Kidney epithelial cell (primary cell): ENCODE results near the gene PNO1. TPM values are rescaled to one million over a fixed set of nuclear protein-coding genes. Genes with fewer than 3 reads are reported as not detected.

Experiments used
- DNase-seq: peaks from one replicate; pipeline ENCODE4 v3.0.0-alpha.2; 2010; ENCODE audit warnings: low read depth
- H3K27me3 ChIP-seq: 2 replicates; pipeline ENCODE4 v1.6.0; 2011; ENCODE audit warnings: low read length; ENCODE audit not compliant: control insufficient read depth, insufficient read depth
- H3K36me3 ChIP-seq: 2 replicates; pipeline ENCODE4 v1.5.1; 2011; ENCODE audit warnings: low read length; ENCODE audit not compliant: control insufficient read depth, insufficient read depth
- H3K4me3 ChIP-seq: 2 replicates; pipeline ENCODE4 v1.5.1; 2011; ENCODE audit warnings: low read depth, mild to moderate bottlenecking, control low read depth, low read length
- total RNA-seq: library from RNA; depleted of rRNA; stranded (reverse); fragments of >200 nt; gene quantifications from 2 replicates; pipeline ENCODE4 v1.2.3, GENCODE V29; 2015
- TF ChIP-seq, protein P1 (sequence below): IDR thresholded peaks from 2 replicates; pipeline ENCODE4 v1.5.1; 2011; ENCODE audit warnings: mild to moderate bottlenecking, moderate library complexity, low read length, control low read depth, inconsistent platforms; ENCODE audit not compliant: insufficient read depth, poor library complexity, severe bottlenecking

The PNO1 gene
- total RNA-seq, 1 donor from 2014 or later: 21.2 TPM

DNA sequence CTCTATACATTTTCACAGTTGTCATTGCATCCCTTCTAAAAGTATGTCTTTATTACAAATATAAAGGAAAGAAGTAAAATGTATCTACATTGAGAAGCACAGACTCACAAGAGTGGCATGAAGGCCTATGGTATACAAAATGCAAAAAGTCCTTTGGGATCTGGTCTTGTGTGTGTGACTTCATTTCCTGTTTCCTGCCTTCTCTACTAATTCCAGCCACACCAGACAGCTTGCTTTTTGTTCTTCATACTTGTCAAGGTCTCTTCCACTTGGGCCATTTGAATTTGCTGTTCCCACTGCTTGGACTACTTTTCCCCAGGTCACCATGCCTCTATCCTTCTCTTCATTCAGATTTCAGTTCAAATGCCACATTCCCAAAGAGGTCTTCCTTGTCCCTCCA lies 6.7 kb upstream of the PNO1 start:
- no peak for DNase-seq
- Histone ChIP-seq H3K27me3 (no peaks in the 10 kb centered on the region), H3K36me3 (no peaks in the 10 kb centered on the region), H3K4me3 (no peak overlapping the region)
- TF ChIP-seq, protein P1, sequence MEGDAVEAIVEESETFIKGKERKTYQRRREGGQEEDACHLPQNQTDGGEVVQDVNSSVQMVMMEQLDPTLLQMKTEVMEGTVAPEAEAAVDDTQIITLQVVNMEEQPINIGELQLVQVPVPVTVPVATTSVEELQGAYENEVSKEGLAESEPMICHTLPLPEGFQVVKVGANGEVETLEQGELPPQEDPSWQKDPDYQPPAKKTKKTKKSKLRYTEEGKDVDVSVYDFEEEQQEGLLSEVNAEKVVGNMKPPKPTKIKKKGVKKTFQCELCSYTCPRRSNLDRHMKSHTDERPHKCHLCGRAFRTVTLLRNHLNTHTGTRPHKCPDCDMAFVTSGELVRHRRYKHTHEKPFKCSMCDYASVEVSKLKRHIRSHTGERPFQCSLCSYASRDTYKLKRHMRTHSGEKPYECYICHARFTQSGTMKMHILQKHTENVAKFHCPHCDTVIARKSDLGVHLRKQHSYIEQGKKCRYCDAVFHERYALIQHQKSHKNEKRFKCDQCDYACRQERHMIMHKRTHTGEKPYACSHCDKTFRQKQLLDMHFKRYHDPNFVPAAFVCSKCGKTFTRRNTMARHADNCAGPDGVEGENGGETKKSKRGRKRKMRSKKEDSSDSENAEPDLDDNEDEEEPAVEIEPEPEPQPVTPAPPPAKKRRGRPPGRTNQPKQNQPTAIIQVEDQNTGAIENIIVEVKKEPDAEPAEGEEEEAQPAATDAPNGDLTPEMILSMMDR: no peak

DNA sequence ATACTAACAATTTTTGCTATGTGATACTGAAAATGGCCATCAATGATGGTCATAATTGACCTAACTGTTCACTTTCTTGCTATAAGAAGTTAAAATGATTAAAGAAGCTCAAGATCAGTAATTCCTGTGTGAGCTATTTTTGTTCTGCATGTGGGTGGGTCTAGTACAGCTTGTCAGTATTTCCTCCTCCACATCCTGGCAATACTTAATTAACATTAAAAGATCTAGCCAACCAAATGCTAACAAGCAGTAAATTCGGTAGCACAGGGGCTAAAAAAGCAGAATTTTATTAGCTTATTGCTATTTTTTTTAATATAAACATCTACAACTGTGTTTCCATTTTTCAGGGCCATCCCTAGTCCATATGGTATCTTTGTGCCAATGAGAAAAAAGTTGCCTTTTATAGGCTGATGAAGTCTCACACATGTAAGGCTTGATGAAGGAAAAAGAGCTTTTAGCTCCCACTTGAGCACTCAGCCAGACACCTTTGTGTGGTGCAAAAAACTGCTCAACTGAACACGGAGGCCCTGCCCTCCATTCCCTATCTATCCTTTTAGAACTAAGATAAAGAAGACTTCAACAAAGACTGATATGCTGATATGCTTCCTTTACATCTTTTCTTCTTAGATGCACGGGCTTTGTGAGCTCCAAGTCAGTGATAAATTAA lies 4.9 kb upstream of the PNO1 start:
- TF ChIP-seq, protein P1: no peak
- Histone ChIP-seq H3K27me3 (no peaks in the 10 kb centered on the region), H3K4me3 (no peak overlapping the region), H3K36me3 (no peaks in the 10 kb centered on the region)
- no peak for DNase-seq

DNA sequence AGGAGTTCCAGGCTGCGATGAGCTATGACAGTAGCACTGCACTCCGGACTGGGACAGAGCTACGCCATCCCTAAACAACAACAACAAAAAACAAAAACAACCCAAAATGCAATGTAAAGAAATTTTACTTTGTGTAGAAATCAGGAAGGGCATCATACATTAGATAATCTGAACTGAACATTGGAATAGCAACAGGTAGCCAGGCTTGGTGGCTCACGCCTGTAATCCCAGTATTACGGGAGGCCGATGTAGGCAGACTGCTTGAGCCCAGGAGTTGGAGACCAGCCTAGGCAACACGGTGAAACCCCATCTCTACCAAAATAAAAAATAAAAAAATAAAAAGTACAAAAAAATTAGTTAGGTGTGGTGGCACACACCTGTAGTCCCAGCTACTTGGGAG lies 2.1 kb upstream of the PNO1 start:
- Histone ChIP-seq H3K27me3 (no peaks in the 10 kb centered on the region), H3K4me3 (no peak overlapping the region), H3K36me3 (no peaks in the 10 kb centered on the region)
- TF ChIP-seq, protein P1: no peak
- no peak for DNase-seq

DNA sequence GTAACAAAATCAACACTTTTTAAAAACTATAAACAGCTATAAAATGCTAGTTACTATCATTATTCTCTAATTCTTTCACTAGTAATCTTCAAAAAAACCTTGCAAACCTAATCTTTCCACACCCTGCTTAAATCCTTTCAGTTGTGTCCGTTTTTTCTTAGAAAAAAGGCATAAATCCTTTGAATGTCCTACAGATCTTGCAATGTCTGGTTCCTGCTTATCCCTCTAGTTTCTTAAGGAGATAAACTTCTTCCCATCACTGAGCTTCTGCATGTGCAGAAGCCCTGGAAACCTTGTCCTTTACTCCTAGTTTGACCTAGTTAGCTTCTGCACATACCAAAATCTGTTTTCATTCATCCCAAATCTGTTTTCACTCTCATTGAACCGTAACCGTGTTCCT lies 1.3 kb upstream of the PNO1 start:
- Histone ChIP-seq H3K4me3 (peak overlapping the region; percentile 79), H3K27me3 (no peaks in the 10 kb centered on the region), H3K36me3 (no peaks in the 10 kb centered on the region)
- no peak for DNase-seq
- TF ChIP-seq, protein P1: no peak

DNA sequence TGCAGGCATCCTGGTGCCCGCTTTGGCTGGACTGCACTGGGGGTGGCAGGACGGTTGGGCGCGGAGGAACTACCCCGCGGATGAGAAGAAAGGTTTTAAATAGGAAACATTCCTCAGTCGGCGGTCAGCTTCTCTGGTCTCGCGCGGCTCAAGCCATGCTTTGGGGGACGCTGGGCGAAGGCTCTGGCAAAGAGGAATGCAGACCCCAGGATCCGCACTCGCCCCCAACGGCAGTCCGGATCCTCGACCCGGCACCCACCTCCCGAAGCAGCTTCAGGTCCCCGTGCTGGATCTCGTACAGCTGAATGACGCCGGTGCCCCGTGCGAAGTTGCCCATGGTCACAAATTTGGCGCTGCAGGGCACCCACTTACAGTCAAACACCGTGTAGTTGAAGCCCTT lies 686 bp upstream of the PNO1 start:
- no peaks in the 10 kb centered on the region for H3K36me3 ChIP-seq
- TF ChIP-seq, protein P1: no peak

DNA sequence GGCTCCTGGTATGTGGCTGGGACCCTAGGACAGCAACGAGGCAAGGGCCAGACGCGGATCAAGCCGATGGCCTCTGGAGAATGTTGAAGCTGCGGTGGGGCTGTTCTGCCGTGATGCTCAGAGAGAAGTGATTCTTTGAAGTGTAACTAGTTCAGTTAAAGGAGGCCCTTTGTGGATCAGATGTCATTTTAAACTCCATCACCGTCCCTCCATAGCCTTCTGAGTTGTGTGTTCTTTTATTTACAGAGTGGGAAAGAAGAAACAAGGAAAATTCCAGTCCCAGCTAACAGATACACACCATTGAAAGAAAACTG lies 403 bp downstream of the PNO1 start:
- Histone ChIP-seq H3K4me3 (peak overlapping the region; percentile 79), H3K36me3 (no peaks in the 10 kb centered on the region), H3K27me3 (no peaks in the 10 kb centered on the region)
- no peak for DNase-seq
- TF ChIP-seq, protein P1: no peak

More for the DNA sequence above, 686 bp upstream of the PNO1 start:
- Histone ChIP-seq H3K4me3 (peak overlapping the region; percentile 79), H3K27me3 (no peaks in the 10 kb centered on the region)
- no peak for DNase-seq
